Adrenal gland (tissue), 12 donors: ENCODE measurements around the gene SMURF2. TPM values are rescaled to one million over a fixed set of nuclear protein-coding genes. Genes with fewer than 3 reads are reported as not detected.
A peak's percentile ranks its signal among the peaks of the same experiment; 100 is the strongest.
"Not testable (repeated sequence)": the region's sequence is repeated elsewhere in the genome, so short reads cannot be mapped to it uniquely, and the experiment has no call there.

Experiments used
- DNase-seq, 7 donors: peaks; one replicate each; pipeline ENCODE4 v3.0.0-alpha.2; 2019 to 2020
- H3K27ac ChIP-seq, 5 donors: fragments of 200-600 bp; sonication (generic) in 4 of 5; 1 replicate in 3 of 5; 2 replicates in 2 of 5; pipeline versions ENCODE4 v1.5.1 to v1.8.0; 2016 to 2020; ENCODE audit warnings: mild to moderate bottlenecking in 1 of 5
- H3K27me3 ChIP-seq: fragments of 200-600 bp; 2 replicates; pipeline ENCODE4 v1.8.0; 2021
- H3K36me3 ChIP-seq, 2 donors: fragments of 200-600 bp; replicated peaks in 1 of 2; 1 replicate in 1 of 2; 2 replicates in 1 of 2; pipeline versions ENCODE4 v1.5.1 to v1.8.0; 2018 to 2022
- H3K4me1 ChIP-seq, 2 donors: fragments of 200-600 bp; replicated peaks in 1 of 2; 1 replicate in 1 of 2; 2 replicates in 1 of 2; pipeline versions ENCODE4 v1.5.1 to v1.8.0; 2018 to 2021
- H3K4me3 ChIP-seq, 4 donors: fragments of 200-600 bp; sonication (generic) in 3 of 4; one replicate each; pipeline ENCODE4 v1.5.1; 2016 to 2018
- H3K9me3 ChIP-seq, 3 donors: fragments of 200-600 bp; sonication (generic) in 1 of 3; replicated peaks in 1 of 3; 1 replicate in 2 of 3; 2 replicates in 1 of 3; pipeline versions ENCODE4 v1.5.1 to v1.8.0; 2016 to 2021
- POLR2A ChIP-seq, 2 donors: fragments of 450-650 bp; IDR thresholded peaks; one replicate each; pipeline ENCODE4 v1.6.1; 2017; ENCODE audit warnings: antibody characterized with exemption in 2 of 2, mild to moderate bottlenecking in 2 of 2, moderate library complexity in 1 of 2
- WGBS, 4 donors: extraction: QIAGEN DNeasy Blood & Tissue Kit in 2 of 4; methylation state at CpG; one replicate each; pipeline versions ENCODE4 v1.1.5 to v1.1.7; 2013 to 2017; 5-methylcytosine and 5-hydroxymethylcytosine counted together
- intact Hi-C, 2 donors: fragments of 100-400 bp; cut with DNase I; formaldehyde crosslinking; loops; one replicate each; pipeline versions ENCODE4 v1.14.1 to v1.15.0; 2022 to 2023
- polyA plus RNA-seq, 3 donors: library from polyadenylated mRNA; stranded (reverse); fragments of 200-250 nt in 2 of 3; fragments of 350-450 nt in 1 of 3; fragmentation: Illumina TruSeq in 1 of 3; extraction: RNeasy Lipid Tissue Mini Kit (QIAGEN cat#74804) in 1 of 3; gene quantifications; one replicate each; pipeline ENCODE4 v1.2.3, GENCODE V29; 2013 to 2014
- total RNA-seq, 9 donors: library from RNA; depleted of rRNA in 4 of 9; stranded (reverse); fragments of >200 nt in 4 of 9; fragments of 120-200 nt in 1 of 9; fragmentation: NEBNext Ultra II Directional in 1 of 9; extraction: Animal tissue kit (Norgen Biotek cat#: 25700) in 1 of 9; gene quantifications; one replicate each; pipeline versions ENCODE4 v1.1.0 to v1.2.4, GENCODE V29; 2013 to 2023
- TF ChIP-seq, protein P1 (sequence below), 6 experiments: fragments of 450-650 bp in 4 of 6; fragments of 200-600 bp in 2 of 6; sonication (generic) in 1 of 6; IDR thresholded peaks; 1 replicate in 5 of 6; 2 replicates in 1 of 6; pipeline versions ENCODE4 v1.5.1 to v1.8.0; 2016 to 2021; ENCODE audit warnings: antibody characterized with exemption in 6 of 6, mild to moderate bottlenecking in 2 of 6, moderate library complexity in 1 of 6
- donor health status: healthy with polysubstance abuse.
- donor health status: Bipolar disorder and iron deficiency.
- donor health status: DM: yes; HTN: yes; CAD: no.
- donor health status: DM: no; HTN: no; CAD: no.
- donor health status: DM: no; HTN: no; CAD: no.
- donor health status: DM: yes; HTN: yes; CAD: no.

The SMURF2 gene
- total and polyA plus RNA-seq, 12 donors, result 7.7 to 36.9 (median 15.0) TPM

DNA sequence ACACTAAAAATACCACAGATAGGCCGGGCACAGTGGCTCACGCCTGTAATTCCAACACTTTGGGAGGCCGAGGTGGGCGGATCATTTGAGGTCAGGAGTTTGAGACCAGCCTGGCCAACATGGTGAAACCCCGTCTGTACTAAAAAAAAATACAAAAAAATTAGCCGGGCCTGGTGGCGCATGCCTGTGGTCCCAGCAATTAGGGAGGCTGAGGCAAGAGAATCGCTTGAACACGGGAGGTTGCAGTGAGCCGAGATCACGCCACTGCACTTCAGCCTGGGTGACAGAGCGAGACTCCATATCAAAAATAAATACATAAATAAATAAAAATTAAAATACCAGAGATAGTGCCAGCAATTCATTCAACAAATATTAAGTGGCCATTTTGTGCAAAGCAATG, 1.7 kb upstream of the SMURF2 start:
- peak in 1 of 7 donors; percentile 47 for DNase-seq
- H3K9me3 ChIP-seq, H3K27ac ChIP-seq, H3K4me3 ChIP-seq, H3K27me3 ChIP-seq, intact Hi-C loops, H3K36me3 ChIP-seq: not testable (repeated sequence)
- WGBS, 4 donors, result 96 to 98% (median 97%) methylated on average over 12 of the region's 12 CpGs
- H3K4me1 ChIP-seq, result peaks cover 9 to 15% of the 10 kb centered on the region in 2 donors

GRCh38 chr17:64662774-64663367, 764 bp upstream of the SMURF2 start:
- H3K27me3 ChIP-seq, result no peaks in the 10 kb centered on the region
- 64 to 67% (median 64%) methylated on average over 18 of the region's 18 CpGs for WGBS, 4 donors

DNA sequence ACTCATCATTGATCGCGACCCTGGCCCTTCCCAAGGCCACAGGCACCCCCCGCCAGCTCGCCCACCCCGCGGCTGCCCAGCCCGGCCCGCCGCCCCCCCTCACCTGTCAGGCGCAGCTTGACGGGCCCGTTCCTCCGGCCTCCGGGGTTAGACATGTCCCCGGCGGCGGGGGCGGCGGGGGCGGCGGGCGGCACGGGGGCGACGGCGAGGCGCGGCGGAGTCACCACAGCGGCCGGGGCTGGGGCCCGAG, 456 bp downstream of the SMURF2 start:
- peaks cover 24 to 32% of the 10 kb centered on the region in 2 donors for H3K4me1 ChIP-seq
- 0 to 1% (median 0%) methylated on average over 2 to 32 of the region's 32 CpGs for WGBS, 4 donors
- H3K9me3 ChIP-seq, result no peaks in the 10 kb centered on the region
- TF ChIP-seq, protein P1, sequence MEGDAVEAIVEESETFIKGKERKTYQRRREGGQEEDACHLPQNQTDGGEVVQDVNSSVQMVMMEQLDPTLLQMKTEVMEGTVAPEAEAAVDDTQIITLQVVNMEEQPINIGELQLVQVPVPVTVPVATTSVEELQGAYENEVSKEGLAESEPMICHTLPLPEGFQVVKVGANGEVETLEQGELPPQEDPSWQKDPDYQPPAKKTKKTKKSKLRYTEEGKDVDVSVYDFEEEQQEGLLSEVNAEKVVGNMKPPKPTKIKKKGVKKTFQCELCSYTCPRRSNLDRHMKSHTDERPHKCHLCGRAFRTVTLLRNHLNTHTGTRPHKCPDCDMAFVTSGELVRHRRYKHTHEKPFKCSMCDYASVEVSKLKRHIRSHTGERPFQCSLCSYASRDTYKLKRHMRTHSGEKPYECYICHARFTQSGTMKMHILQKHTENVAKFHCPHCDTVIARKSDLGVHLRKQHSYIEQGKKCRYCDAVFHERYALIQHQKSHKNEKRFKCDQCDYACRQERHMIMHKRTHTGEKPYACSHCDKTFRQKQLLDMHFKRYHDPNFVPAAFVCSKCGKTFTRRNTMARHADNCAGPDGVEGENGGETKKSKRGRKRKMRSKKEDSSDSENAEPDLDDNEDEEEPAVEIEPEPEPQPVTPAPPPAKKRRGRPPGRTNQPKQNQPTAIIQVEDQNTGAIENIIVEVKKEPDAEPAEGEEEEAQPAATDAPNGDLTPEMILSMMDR (IDR thresholded peaks at IDR 0.05), result no peak
- no peak for TF ChIP-seq POLR2A (IDR thresholded peaks at IDR 0.05)
- H3K36me3 ChIP-seq, result no peaks in the 10 kb centered on the region
- peak overlapping the region; percentile 29 to 99 (median 91) for H3K27ac ChIP-seq
- H3K27me3 ChIP-seq, result no peaks in the 10 kb centered on the region
- intact Hi-C loops, result no loop called here
- peak in 5 of 7 donors; percentile 43 to 70 (median 60) for DNase-seq
- H3K4me3 ChIP-seq, result peak overlapping the region in 3 of 4 donors; percentile 40 to 99 (median 73)

More at GRCh38 chr17:64662774-64663367, 764 bp upstream of the SMURF2 start:
- DNase-seq, result peak in 1 of 7 donors; percentile 50
- H3K4me3 ChIP-seq, result peak overlapping the region in 3 of 4 donors; percentile 3 to 99 (median 30)
- intact Hi-C loops, result no loop called here
- H3K9me3 ChIP-seq, result no peaks in the 10 kb centered on the region
- H3K36me3 ChIP-seq, result no peaks in the 10 kb centered on the region
- no peak for TF ChIP-seq POLR2A (IDR thresholded peaks at IDR 0.05)
- TF ChIP-seq, protein P1 (IDR thresholded peaks at IDR 0.05), result no peak
- H3K27ac ChIP-seq, result peak overlapping the region in 3 of 5 donors; percentile 17 to 99 (median 91)
- H3K4me1 ChIP-seq, result peaks cover 13 to 19% of the 10 kb centered on the region in 2 donors

DNA sequence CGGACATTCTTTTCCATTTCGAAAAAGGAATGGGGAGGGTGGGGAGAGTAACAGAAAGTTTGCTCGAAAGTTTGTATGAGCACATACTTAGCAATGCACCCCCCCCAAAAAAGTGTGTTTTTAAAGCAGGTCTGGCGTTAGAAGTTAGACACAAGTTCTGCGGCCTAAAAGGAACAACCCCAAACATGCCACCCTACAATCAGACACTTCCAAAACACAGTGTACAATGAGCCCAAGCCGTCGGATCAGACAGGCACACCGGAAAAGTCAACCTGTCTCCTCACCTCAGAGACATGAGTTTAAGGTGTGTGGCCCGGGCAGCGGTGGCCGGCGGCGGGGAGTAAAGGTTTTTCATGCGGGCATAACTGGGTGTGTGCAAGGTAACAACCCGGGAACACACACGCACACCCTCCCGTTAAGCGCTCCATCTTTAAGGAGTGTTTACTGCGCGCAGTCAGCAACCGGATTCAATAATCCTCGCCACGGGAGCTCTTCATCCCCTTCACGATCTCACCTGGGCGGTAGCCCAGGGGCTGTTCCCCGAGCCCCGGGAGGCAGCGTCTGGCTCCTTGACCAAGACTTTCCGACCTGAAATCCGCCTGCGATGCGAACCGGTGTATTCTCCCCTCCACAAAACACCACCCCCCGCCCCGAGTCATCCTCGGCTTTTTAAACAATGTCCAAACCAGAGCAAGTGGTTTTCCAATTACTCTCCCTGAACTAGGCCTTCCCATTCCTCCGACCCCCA, 955 bp downstream of the SMURF2 start:
- intact Hi-C loops, H3K36me3 ChIP-seq, H3K27me3 ChIP-seq, H3K9me3 ChIP-seq: not testable (repeated sequence)
- Histone ChIP-seq H3K4me1 (peaks cover 24 to 37% of the 10 kb centered on the region in 2 donors), H3K4me3 (peak overlapping the region in 3 of 4 donors; percentile 40 to 99 (median 73)), H3K27ac (peak overlapping the region; percentile 29 to 99 (median 91))
- 0 to 1% (median 1%) methylated on average over 16 to 37 of the region's 37 CpGs for WGBS, 4 donors
- DNase-seq, result peak in 5 of 7 donors; percentile 8 to 61 (median 33)

- H3K36me3 ChIP-seq, H3K27me3 ChIP-seq, H3K9me3 ChIP-seq, intact Hi-C loops: not testable (repeated sequence)
- 11 to 21% (median 14%) methylated on average over 11 of the region's 11 CpGs for WGBS, 4 donors
- peak in 1 of 7 donors; percentile 24 for DNase-seq
- Histone ChIP-seq H3K4me1 (peaks cover 24 to 38% of the 10 kb centered on the region in 2 donors), H3K4me3 (peak overlapping the region in 2 of 4 donors; percentile 73 to 99), H3K27ac (peak overlapping the region in 3 of 5 donors; percentile 3 to 94 (median 91))
These were observed 1.7 kb downstream of the SMURF2 start for GRCh38 chr17:64660195-64660977.
